ENCODE data around the gene SERPINA5. TPM values are rescaled to one million over a fixed set of nuclear protein-coding genes. Genes with fewer than 3 reads are reported as not detected.

SERPINA5 gene
- total and polyA plus RNA-seq, 2 of the 8 experiments (the other 6 are each of a cell fraction or from before 2014, with no cell fraction given), result 1.8 to 1.9 TPM

- H4K5ac ChIP-seq (ENCODE audit: insufficient read length, low read depth, low read length), result no peak overlapping the region
- H3K27me3 ChIP-seq (replicated peaks in 1 of 4; ENCODE audit: control insufficient read depth in 3 of 4, extremely low read depth in 1 of 4, insufficient read depth in 3 of 4, low read length in 3 of 4), result no peaks in the 10 kb centered on the region
- H3K79me1 ChIP-seq (ENCODE audit: low read depth, low read length), result no peaks in the 10 kb centered on the region
- H2BK20ac ChIP-seq (ENCODE audit: low read length), result no peak overlapping the region
- H3K23me2 ChIP-seq (ENCODE audit: low read depth, low read length), result no peaks in the 10 kb centered on the region
- H3K23ac ChIP-seq (ENCODE audit: insufficient read length), result no peak overlapping the region
- TF ChIP-seq SRF (IDR thresholded peaks at IDR 0.05; ENCODE audit: low read depth, low read length) (no peak), TBP (IDR thresholded peaks at IDR 0.05; ENCODE audit: low read depth, low read length) (no peak), TAF7 (optimal IDR thresholded peaks at IDR 0.05; ENCODE audit: borderline replicate concordance, low read depth, low read length) (no peak), JUN (IDR thresholded peaks at IDR 0.05; ENCODE audit: low read depth, low read length) (no peak), SUZ12 (IDR thresholded peaks at IDR 0.05; ENCODE audit: low read length) (no peak), KDM5A (IDR thresholded peaks at IDR 0.05; ENCODE audit: low read length) (no peak), SP4 (IDR thresholded peaks at IDR 0.05; ENCODE audit: low read length) (no peak), BRCA1 (IDR thresholded peaks at IDR 0.05; ENCODE audit: low read depth, low read length) (no peak), GTF2F1 (IDR thresholded peaks at IDR 0.05; ENCODE audit: borderline replicate concordance, low read depth, low read length) (no peak)
- no peaks in the 10 kb centered on the region for H4K20me1 ChIP-seq (replicated peaks in 1 of 2; ENCODE audit: control insufficient read depth in 1 of 2, insufficient read depth in 2 of 2, low read length in 2 of 2)
- no peak overlapping the region for H3K18ac ChIP-seq (ENCODE audit: extremely low read depth, low read length)
- H4K8ac ChIP-seq (ENCODE audit: extremely low read depth, insufficient read depth, low read length), result no peak overlapping the region
- H3K14ac ChIP-seq (ENCODE audit: insufficient read length), result no peak overlapping the region
- H3K36me3 ChIP-seq (ENCODE audit: control insufficient read depth in 2 of 4, insufficient read depth in 4 of 4, low read length in 3 of 4), result no peaks in the 10 kb centered on the region
- H2AK5ac ChIP-seq (ENCODE audit: low read depth, low read length), result no peak overlapping the region
- H3K79me2 ChIP-seq (ENCODE audit: control insufficient read depth in 1 of 2, insufficient read depth in 2 of 2, low read length in 2 of 2), result no peaks in the 10 kb centered on the region
- no peak overlapping the region for H2BK15ac ChIP-seq (ENCODE audit: low read length)
- no peak overlapping the region for H3K56ac ChIP-seq (replicated peaks; ENCODE audit: insufficient read length, low read depth, low read length)
- DNase-seq (ENCODE audit: low read depth in 1 of 2, low spot score in 2 of 2) (no peak), FAIRE-seq (no peak)
- H2BK5ac ChIP-seq (ENCODE audit: low read depth, low read length), result no peak overlapping the region
- CTCF ChIA-PET (ENCODE audit: partially characterized antibody), result interaction anchor here (0.7 to 2.1 kb wide), 4 partner anchors 10 to 265 kb away, joined by 3 to 9 read pairs (median 4); partner anchors contain the start of gene SERPINA5
- no peak overlapping the region for H3K27ac ChIP-seq (ENCODE audit: low read depth, low read length)
- no peak overlapping the region for H3K4me2 ChIP-seq (ENCODE audit: insufficient read depth in 1 of 2, low read depth in 2 of 2, low read length in 2 of 2)
- POLR2A ChIA-PET (ENCODE audit: partially characterized antibody), result no interaction called here
- H2AFZ ChIP-seq (ENCODE audit: low read length), result no peak overlapping the region
- no peak overlapping the region for H3K4me3 ChIP-seq (ENCODE audit: extremely low read depth in 1 of 4, insufficient read depth in 2 of 4, low read depth in 3 of 4, low read length in 4 of 4)
- no peak overlapping the region for H3K9ac ChIP-seq (replicated peaks in 1 of 4; ENCODE audit: extremely low read depth in 1 of 4, low read depth in 3 of 4, low read length in 3 of 4)
- no peak overlapping the region for H4K91ac ChIP-seq (replicated peaks; ENCODE audit: insufficient read length, low read length)
- H2BK12ac ChIP-seq (ENCODE audit: low read depth, low read length), result no peak overlapping the region
- 74% methylated on average over 6 of the region's 7 CpGs; no CpG with 5 or more reads in 1 of the 2 experiments for WGBS, 2 experiments (ENCODE audit: extremely low coverage in 1 of 2, insufficient coverage in 1 of 2, insufficient read length in 1 of 2, insufficient replicate concordance in 2 of 2, low coverage in 1 of 2, low lambda C conversion rate in 2 of 2, missing lambda C conversion rate in 1 of 2)
- no peak overlapping the region for H3K4ac ChIP-seq (replicated peaks; ENCODE audit: insufficient read length, low read depth, low read length)
- 0 out of 4 replicates have a peak, but pooled peaks cover 0 to 2% of the 10 kb centered on the region in 2 experiments for H3K9me3 ChIP-seq (ENCODE audit: insufficient read depth in 2 of 2, low read depth in 1 of 2, low read length in 1 of 2)
- no peaks in the 10 kb centered on the region for H3K4me1 ChIP-seq (replicated peaks in 1 of 4; ENCODE audit: control insufficient read depth in 3 of 4, insufficient read depth in 4 of 4, low read length in 3 of 4)
- H2BK120ac ChIP-seq (replicated peaks; ENCODE audit: low read depth, low read length), result no peak overlapping the region
These were observed 9.8 kb upstream of the SERPINA5 start for GRCh38 chr14:94571395-94571794.

Measured in H1 (cell line).